ENCODE results near the gene SAMD9L.

SAMD9L gene

DNA sequence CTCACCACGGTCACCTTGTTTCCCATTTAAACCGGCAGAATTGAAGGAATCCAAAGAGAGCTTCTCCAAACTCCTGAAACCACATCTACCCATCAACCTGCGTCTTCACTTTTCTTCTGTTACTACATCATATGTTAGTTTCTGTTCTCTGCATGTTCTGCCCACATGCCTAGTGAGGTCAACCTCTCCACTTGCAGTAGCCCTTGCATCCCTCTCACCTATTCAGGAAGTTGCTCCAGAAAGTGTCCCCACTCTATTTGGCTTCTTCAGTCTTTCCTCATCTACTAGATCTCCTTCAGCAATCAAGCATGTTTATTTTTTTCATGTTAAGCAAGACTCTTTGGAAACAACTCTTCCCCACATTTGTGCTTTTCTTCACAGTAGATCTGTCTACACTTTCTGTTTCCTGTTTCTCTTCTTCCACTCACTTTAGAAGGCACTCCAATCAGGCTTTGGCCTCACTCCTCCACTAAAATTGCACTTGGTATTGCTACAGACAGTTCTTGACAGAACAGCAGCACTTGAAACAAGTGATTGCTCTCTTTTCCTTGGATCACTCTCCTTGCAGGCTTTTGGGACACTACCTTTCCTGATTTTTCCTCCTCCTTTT is 7.5 kb downstream of the SAMD9L start:
- Histone ChIP-seq H3K79me2 (ENCODE audit: insufficient read depth, low read length) (no peaks in the 10 kb centered on the region), H2AFZ (ENCODE audit: low read depth, low read length, severe bottlenecking) (no peak overlapping the region), H3K36me3 (ENCODE audit: low read length) (no peaks in the 10 kb centered on the region), H3F3A (ENCODE audit: insufficient read depth) (no peaks in the 10 kb centered on the region), H4K20me1 (ENCODE audit: low read depth, low read length) (no peaks in the 10 kb centered on the region), H3K27me3 (ENCODE audit: low read length) (no peaks in the 10 kb centered on the region), H3K9me3 (ENCODE audit: insufficient read depth, low read length) (no peaks in the 10 kb centered on the region), H3K27ac (ENCODE audit: low read depth, low read length) (no peak overlapping the region), H3K9me2 (replicated peaks; ENCODE audit: insufficient read depth, low read length) (no peaks in the 10 kb centered on the region), H3K4me3 (ENCODE audit: insufficient read depth, low read length, poor library complexity, severe bottlenecking) (no peak overlapping the region), H3K4me2 (ENCODE audit: low read depth, low read length, poor library complexity, severe bottlenecking) (no peak overlapping the region), H3K9ac (ENCODE audit: low read length) (no peak overlapping the region)
- no peak for TF ChIP-seq EZH2phosphoT487 (conservative IDR thresholded peaks at IDR 0.05; ENCODE audit: low read length)
- TF ChIP-seq CTCF (IDR thresholded peaks at IDR 0.05; ENCODE audit: insufficient read depth, low read length, poor library complexity, severe bottlenecking): no peak

DNA sequence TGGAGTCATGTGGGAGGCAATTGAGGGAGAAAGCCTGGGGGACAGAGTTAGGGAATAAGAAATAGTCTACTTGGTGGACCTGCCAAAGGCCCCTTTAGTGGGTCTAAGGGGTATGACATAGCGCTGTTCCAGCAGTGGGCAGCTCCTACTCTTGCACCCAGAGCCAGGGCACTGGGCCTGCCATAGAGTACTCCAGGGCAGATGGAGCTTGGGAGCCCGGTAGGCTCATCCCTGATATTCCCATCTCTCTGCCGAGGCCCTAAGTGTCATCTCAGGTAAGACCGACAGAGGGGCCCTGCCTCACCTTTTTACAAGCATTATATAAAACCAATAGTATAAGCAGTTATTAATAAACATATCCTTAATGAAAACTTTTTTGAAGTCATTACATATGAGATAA is 9.6 kb downstream of the SAMD9L start:
- H2AFZ ChIP-seq (ENCODE audit: low read depth, low read length, severe bottlenecking): no peak overlapping the region
- H3K27me3 ChIP-seq (ENCODE audit: low read length): no peaks in the 10 kb centered on the region
- H3K9me3 ChIP-seq (ENCODE audit: insufficient read depth, low read length): no peaks in the 10 kb centered on the region
- no peaks in the 10 kb centered on the region for H3K9me2 ChIP-seq (replicated peaks; ENCODE audit: insufficient read depth, low read length)
- no peak overlapping the region for H3K4me2 ChIP-seq (ENCODE audit: low read depth, low read length, poor library complexity, severe bottlenecking)
- H3K4me3 ChIP-seq (ENCODE audit: insufficient read depth, low read length, poor library complexity, severe bottlenecking): no peak overlapping the region
- no peak overlapping the region for H3K27ac ChIP-seq (ENCODE audit: low read depth, low read length)
- no peaks in the 10 kb centered on the region for H3K36me3 ChIP-seq (ENCODE audit: low read length)
- H4K20me1 ChIP-seq (ENCODE audit: low read depth, low read length): no peaks in the 10 kb centered on the region
- no peaks in the 10 kb centered on the region for H3K79me2 ChIP-seq (ENCODE audit: insufficient read depth, low read length)
- no peaks in the 10 kb centered on the region for H3F3A ChIP-seq (ENCODE audit: insufficient read depth)
- H3K9ac ChIP-seq (ENCODE audit: low read length): no peak overlapping the region
- TF ChIP-seq EZH2phosphoT487 (conservative IDR thresholded peaks at IDR 0.05; ENCODE audit: low read length) (no peak), CTCF (IDR thresholded peaks at IDR 0.05; ENCODE audit: insufficient read depth, low read length, poor library complexity, severe bottlenecking) (no peak)

DNA sequence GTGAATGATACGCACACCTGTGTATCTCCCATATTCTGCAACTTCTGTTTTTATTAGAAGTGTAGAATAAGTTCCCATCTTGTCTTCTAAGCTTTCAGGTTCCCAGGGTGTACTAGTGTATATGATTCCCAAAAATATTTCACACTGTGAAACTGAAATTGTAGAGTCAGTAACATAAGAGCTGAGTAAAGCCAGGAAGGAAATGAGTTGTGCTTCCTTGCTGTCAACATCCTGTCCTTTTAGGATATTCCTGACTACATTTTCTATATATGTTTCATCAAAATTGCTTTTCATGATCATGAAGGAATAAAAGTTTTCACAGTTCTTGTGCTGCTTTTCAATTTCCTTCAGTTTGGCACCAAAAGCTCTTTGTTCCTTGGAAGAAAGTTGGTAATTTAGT is 15.2 kb downstream of the SAMD9L start:
- H3K79me2 ChIP-seq (ENCODE audit: insufficient read depth, low read length): no peaks in the 10 kb centered on the region
- no peak overlapping the region for H3K4me3 ChIP-seq (ENCODE audit: insufficient read depth, low read length, poor library complexity, severe bottlenecking)
- no peak overlapping the region for H3K27ac ChIP-seq (ENCODE audit: low read depth, low read length)
- no peaks in the 10 kb centered on the region for H3K27me3 ChIP-seq (ENCODE audit: low read length)
- H4K20me1 ChIP-seq (ENCODE audit: low read depth, low read length): no peaks in the 10 kb centered on the region
- no peak overlapping the region for H3K4me2 ChIP-seq (ENCODE audit: low read depth, low read length, poor library complexity, severe bottlenecking)
- no peaks in the 10 kb centered on the region for H3K9me3 ChIP-seq (ENCODE audit: insufficient read depth, low read length)
- H3K9ac ChIP-seq (ENCODE audit: low read length): no peak overlapping the region
- H2AFZ ChIP-seq (ENCODE audit: low read depth, low read length, severe bottlenecking): no peak overlapping the region
- no peaks in the 10 kb centered on the region for H3K36me3 ChIP-seq (ENCODE audit: low read length)
- H3K9me2 ChIP-seq (replicated peaks; ENCODE audit: insufficient read depth, low read length): no peaks in the 10 kb centered on the region
- H3F3A ChIP-seq (ENCODE audit: insufficient read depth): no peaks in the 10 kb centered on the region
- TF ChIP-seq EZH2phosphoT487 (conservative IDR thresholded peaks at IDR 0.05; ENCODE audit: low read length): no peak
- no peak for TF ChIP-seq CTCF (IDR thresholded peaks at IDR 0.05; ENCODE audit: insufficient read depth, low read length, poor library complexity, severe bottlenecking)
